Mesendoderm (in vitro differentiated cells): Measurements from ENCODE around the gene TSPAN11.

Source experiments
- DNase-seq: peaks from one replicate; pipeline ENCODE4 v3.0.0; 2013
- H2AK5ac ChIP-seq: 2 replicates; pipeline ENCODE4 v1.6.1; 2013; ENCODE audit warnings: low read length, inconsistent platforms
- H2BK120ac ChIP-seq: 2 replicates; pipeline ENCODE4 v1.6.1; 2013; ENCODE audit warnings: low read depth, mild to moderate bottlenecking, low read length, moderate library complexity, mixed read lengths
- H2BK15ac ChIP-seq: replicated peaks from 2 replicates; pipeline ENCODE4 v1.6.1; 2013; ENCODE audit warnings: low read depth, mild to moderate bottlenecking, moderate library complexity
- H2BK5ac ChIP-seq: 2 replicates; pipeline ENCODE4 v1.6.1; 2013; ENCODE audit warnings: low read length, inconsistent platforms
- H3K18ac ChIP-seq: 2 replicates; pipeline ENCODE4 v1.6.1; 2013; ENCODE audit warnings: mild to moderate bottlenecking, low read length, mixed read lengths
- H3K23ac ChIP-seq: one replicate; pipeline ENCODE4 v1.6.1; 2013; ENCODE audit warnings: low read length
- H3K27ac ChIP-seq: 2 replicates; pipeline ENCODE4 v1.5.1; 2013; ENCODE audit warnings: low read depth, mild to moderate bottlenecking, inconsistent platforms, low read length, moderate library complexity
- H3K27me3 ChIP-seq: 2 replicates; pipeline ENCODE4 v1.6.1; 2013; ENCODE audit warnings: low read length, control low read depth, mild to moderate bottlenecking, inconsistent platforms; ENCODE audit not compliant: insufficient read depth, poor library complexity
- H3K36me3 ChIP-seq: 2 replicates; pipeline ENCODE4 v1.6.1; 2013; ENCODE audit warnings: low read length, inconsistent platforms; ENCODE audit not compliant: control insufficient read depth, insufficient read depth
- H3K4ac ChIP-seq: one replicate; pipeline ENCODE4 v1.6.1; 2013; ENCODE audit warnings: low read depth, mild to moderate bottlenecking, low read length, moderate library complexity
- H3K4me1 ChIP-seq: 2 replicates; pipeline ENCODE4 v1.6.1; 2013; ENCODE audit warnings: low read depth, low read length, inconsistent platforms; ENCODE audit not compliant: control insufficient read depth
- H3K4me2 ChIP-seq: 2 replicates; pipeline ENCODE4 v1.6.1; 2013; ENCODE audit warnings: low read length
- H3K4me3 ChIP-seq: 2 replicates; pipeline ENCODE4 v1.5.1; 2013; ENCODE audit warnings: mild to moderate bottlenecking, low read length
- H3K56ac ChIP-seq: one replicate; pipeline ENCODE4 v1.6.1; 2013; ENCODE audit warnings: low read length
- H3K79me1 ChIP-seq: 2 replicates; pipeline ENCODE4 v1.6.1; 2013; ENCODE audit warnings: low read length, inconsistent platforms
- H3K79me2 ChIP-seq: 2 replicates; pipeline ENCODE4 v1.6.1; 2013; ENCODE audit warnings: mild to moderate bottlenecking, low read length; ENCODE audit not compliant: control insufficient read depth, insufficient read depth
- H3K9ac ChIP-seq: 2 replicates; pipeline ENCODE4 v1.6.1; 2013; ENCODE audit warnings: low read length, inconsistent platforms
- H4K5ac ChIP-seq: one replicate; pipeline ENCODE4 v1.6.1; 2013; ENCODE audit warnings: low read length
- H4K8ac ChIP-seq: one replicate; pipeline ENCODE4 v1.6.1; 2013; ENCODE audit warnings: low read depth, mild to moderate bottlenecking, control low read depth, low read length, moderate library complexity
- WGBS: extraction: QIAGEN DNeasy Blood & Tissue Kit; methylation state at CpG from one replicate; pipeline ENCODE4 v1.1.7; 2013; ENCODE audit warnings: low lambda C conversion rate, missing lambda C conversion rate; ENCODE audit not compliant: insufficient coverage; ENCODE audit errors: extremely low coverage; 5-methylcytosine and 5-hydroxymethylcytosine counted together

The TSPAN11 gene

DNA sequence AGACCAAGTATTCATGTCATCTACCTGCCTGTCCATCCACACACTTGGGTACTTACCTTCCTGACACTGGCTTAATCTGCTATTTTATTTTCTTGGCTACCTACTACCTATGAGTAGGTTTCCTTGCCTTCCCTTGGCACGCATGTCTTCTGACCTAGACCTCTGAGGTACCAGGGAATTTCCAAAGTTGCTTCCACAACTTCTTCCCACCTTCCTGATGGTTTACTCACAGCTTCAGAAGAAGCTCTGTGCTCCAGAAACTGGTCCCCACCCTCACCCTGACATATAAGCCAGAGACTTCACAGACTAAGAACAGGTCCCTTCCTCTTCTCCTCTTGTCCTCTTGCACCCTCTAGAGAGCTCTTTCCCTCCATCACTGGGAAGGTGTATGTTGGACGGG, 111.4 kb downstream of the TSPAN11 start:
- no peak overlapping the region for H3K23ac ChIP-seq
- no peak overlapping the region for H2BK15ac ChIP-seq
- no peak overlapping the region for H3K56ac ChIP-seq
- H4K5ac ChIP-seq, result no peak overlapping the region
- no peak overlapping the region for H3K4ac ChIP-seq
- no peaks in the 10 kb centered on the region for H3K27me3 ChIP-seq
- WGBS, result no CpG with 5 or more reads among the region's 2 CpGs
- no peak overlapping the region for H3K9ac ChIP-seq
- no peak overlapping the region for H3K4me2 ChIP-seq
- H4K8ac ChIP-seq, result no peak overlapping the region
- no peak overlapping the region for H2BK120ac ChIP-seq
- H2AK5ac ChIP-seq, result no peak overlapping the region
- no peak overlapping the region for H3K27ac ChIP-seq
- no peak overlapping the region for H3K18ac ChIP-seq
- H2BK5ac ChIP-seq, result no peak overlapping the region
- no peak for DNase-seq
- no peaks in the 10 kb centered on the region for H3K4me1 ChIP-seq
- no peaks in the 10 kb centered on the region for H3K36me3 ChIP-seq
- H3K79me2 ChIP-seq, result no peaks in the 10 kb centered on the region
- no peak overlapping the region for H3K4me3 ChIP-seq
- H3K79me1 ChIP-seq, result no peaks in the 10 kb centered on the region

DNA sequence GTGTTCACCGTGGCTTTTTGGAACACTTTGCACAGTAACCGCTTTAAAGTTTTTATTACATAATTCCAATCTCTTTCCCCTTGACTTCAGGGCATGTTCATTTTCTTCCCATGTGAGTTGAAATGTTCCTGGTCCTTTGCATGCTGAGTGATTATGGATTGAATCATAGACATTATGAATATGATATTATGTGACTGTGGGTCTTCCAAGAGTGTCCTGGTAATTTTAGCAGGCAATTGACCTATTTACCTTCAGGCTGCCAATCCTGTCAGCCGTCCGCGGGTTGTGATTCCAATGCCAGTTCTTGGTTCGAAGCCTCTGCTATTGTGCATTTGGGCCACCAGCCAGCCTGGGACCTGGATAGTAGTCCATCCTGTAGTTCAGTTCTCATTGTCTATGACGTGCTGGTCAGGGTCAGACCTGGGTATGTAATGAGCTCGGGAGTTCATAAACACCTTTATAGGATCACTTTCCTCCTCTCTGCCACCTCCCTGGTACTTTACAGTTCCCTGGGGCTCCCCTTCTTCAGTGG, 114.6 kb downstream of the TSPAN11 start:
- no peak overlapping the region for H3K27ac ChIP-seq
- H2BK5ac ChIP-seq, result no peak overlapping the region
- no peaks in the 10 kb centered on the region for H3K27me3 ChIP-seq
- H3K4me1 ChIP-seq, result no peaks in the 10 kb centered on the region
- no CpG with 5 or more reads among the region's 8 CpGs for WGBS
- H4K5ac ChIP-seq, result no peak overlapping the region
- no peak overlapping the region for H4K8ac ChIP-seq
- H3K9ac ChIP-seq, result no peak overlapping the region
- H3K4me2 ChIP-seq, result no peak overlapping the region
- no peak overlapping the region for H3K4ac ChIP-seq
- no peak overlapping the region for H2BK15ac ChIP-seq
- no peak for DNase-seq
- no peak overlapping the region for H3K18ac ChIP-seq
- no peak overlapping the region for H3K56ac ChIP-seq
- no peaks in the 10 kb centered on the region for H3K79me2 ChIP-seq
- no peak overlapping the region for H3K23ac ChIP-seq
- no peak overlapping the region for H2BK120ac ChIP-seq
- no peaks in the 10 kb centered on the region for H3K36me3 ChIP-seq
- no peaks in the 10 kb centered on the region for H3K79me1 ChIP-seq
- H2AK5ac ChIP-seq, result no peak overlapping the region
- no peak overlapping the region for H3K4me3 ChIP-seq
